Amniotic stem cell (primary cell): ENCODE data around the gene AMZ1.

Source experiments
- DNase-seq: peaks from one replicate; lab custom pipeline; 2025; lab: John Stamatoyannopoulos, UW

The AMZ1 gene

DNA sequence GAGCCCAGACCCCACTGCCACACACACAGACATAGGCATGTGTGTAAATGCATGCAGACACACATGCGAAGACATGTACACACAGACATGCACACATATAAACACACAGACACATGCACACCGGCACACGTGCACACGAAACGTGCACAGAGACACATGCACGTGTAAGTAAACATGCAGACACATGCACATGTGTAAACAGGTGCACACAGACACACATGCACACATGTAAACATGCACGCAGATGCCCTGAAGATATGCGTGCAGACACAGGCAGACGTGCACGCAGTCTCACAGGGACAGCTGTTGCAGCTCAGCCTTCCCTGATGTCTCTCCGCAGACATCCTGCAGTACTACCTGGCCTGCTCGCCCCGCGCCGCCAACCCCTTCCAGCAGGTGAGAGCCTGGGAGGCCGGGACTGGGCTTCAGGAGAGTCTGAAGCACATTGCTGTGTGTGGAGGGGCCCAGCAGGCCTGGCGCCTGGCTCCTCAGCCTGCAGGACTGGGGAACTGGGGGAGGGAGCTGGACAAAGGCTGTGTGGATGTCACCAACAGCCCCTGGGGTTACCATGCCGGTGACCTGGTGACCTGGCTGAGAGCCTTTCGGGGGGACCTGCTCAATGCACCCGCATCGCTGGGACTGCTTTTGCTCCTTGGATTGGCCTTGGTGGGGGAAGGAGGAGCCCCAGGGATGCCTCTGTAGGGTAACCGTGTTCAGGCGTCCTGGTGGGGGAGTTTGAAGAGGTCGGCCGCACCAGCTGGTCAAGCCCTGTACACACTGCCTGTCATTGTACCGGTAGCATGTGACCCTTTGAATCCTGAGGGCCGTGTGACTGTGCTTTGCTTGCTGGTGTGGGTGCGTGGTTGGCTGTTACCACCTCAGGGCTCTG is 35.9 kb upstream of the AMZ1 start:
- DNase-seq, result no peak

DNA sequence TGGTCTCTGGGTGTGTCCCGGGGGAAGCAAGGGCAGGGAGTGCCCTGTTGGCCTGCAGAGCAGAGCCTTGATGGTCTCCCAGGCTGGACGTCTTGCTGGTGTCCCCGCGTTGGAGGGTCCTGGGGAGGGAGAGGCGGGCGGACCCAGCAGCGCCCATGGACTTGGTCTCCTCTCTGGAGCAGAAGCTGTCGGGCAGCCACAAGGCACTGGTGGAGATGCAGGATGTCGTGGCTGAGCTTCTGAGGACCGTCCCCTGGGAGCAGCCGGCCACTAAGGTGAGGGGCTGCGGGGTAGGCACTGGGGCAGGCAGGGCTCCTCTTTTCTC is 35.3 kb upstream of the AMZ1 start:
- no peak for DNase-seq

DNA sequence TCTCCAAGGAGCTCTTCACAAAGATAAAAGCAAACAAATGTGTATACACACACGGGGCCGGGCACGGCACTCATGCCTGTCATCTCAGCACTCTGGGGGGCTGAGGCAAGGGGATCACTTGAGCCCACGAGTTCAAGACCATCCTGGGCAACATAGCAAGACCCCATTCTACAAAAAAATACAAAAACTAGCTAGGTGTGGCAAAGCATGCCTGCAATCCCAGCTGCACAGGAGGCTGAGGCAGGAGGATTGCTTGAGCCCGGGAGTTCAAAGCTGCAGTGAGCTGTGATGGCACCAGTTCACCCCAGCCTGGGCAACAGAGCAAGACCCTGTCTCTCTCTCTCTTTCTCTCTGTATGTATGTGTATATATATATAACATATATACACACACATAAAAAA is 33.9 kb upstream of the AMZ1 start:
- no peak for DNase-seq

DNA sequence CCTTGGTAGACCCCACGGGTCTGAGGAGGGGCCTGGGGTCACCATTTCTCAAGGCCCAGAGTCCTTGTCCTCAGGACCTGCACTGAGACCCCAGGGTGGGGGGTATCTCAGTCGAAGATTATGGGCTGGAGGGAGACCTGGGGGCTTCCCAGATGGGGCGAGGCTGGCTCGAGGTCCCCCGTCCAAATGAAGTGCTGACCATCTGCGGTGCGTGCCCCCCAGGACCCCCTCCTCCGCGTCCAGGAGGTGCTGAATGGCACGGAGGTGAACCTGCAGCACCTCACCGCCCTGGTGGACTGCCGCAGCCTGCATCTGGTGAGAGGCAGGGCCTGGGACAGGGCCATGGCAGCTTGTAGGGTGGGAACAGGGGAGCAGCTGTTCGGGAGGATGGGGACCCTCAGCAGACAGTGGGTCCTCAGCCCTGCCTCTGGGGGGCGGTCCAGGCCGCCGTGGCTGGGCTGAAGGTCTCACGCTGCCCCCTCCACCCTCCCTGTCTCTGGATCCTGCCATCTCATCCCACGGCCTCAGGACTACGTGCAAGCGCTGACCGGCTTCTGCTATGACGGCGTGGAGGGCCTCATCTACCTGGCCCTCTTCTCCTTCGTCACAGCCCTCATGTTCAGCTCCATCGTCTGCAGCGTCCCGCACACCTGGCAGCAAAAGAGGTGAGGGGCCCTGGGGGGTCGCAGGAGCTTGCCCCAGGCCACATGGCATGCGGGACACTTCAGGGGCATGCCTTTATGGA is 32.0 kb upstream of the AMZ1 start:
- no peak for DNase-seq

DNA sequence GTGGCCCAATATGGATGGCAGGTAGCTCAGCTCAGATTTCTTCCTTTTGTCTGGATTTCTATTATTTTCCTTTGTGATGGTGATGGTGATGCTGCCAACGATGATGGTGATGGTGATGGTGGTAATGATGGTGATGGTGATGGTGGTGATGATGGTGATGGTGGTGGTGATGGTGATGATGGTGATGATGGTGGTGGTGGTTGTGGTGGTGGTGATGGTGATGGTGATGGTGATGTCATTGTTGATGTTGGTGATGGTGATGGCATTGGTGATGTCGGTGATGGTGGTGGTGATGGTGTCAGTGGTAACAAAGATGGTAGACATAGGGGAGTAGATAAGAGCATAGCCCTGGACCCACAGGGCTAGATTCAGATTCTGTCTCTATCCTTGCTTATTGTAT is 30.8 kb upstream of the AMZ1 start:
- no peak for DNase-seq

DNA sequence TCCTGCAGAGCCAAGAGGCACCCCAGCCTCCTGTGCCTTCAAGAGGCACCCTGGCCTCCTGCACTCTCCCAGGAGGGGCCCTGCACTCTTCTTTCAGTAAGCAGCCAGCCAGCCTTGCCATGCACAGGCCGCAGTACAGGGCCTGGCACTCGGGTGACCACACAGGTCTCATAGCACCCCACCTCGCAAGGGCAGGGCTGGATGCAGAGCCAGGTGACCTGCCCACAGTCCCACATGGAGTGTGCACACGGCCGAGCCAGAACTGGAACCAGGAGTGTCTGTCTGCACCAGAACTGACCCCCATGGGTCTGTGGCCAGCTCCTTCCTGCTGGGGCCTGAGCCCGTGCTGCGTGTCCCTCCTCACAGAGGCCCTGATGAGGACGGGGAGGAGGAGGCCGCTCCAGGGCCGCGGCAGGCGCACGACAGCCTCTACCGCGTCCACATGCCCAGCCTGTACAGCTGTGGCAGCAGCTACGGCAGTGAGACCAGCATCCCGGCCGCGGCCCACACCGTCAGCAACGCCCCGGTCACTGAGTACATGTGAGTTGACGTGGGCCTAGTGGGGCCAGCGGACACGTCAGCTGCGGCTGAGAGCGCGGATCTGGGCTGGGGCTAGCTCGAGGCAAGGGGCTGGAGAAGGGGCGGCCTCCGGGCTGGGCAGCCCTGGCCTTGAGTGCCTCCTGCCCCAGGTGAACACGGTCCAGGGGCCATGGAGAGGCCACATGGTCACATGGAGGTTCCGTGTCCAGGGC is 29.9 kb upstream of the AMZ1 start:
- no peak for DNase-seq

DNA sequence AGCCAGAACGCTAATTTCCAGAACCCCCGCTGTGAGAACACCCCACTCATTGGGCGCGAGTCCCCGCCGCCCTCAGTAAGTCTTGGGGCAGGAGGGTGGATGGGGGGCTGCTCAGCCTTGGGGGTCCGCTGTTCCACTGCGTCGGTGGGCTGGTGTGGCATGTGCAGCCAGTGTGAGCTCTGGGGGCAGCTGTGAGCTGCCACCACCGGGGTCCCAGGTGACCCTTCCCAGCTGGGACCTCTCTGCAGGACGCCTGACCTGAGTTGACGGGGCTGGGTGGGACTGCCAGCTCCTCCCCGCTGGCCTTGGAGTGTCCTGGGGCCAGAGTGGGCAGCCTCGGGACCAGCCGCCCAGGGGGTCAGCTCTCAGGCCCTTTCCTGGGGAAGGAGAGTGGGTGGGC is 29.1 kb upstream of the AMZ1 start:
- no peak for DNase-seq

DNA sequence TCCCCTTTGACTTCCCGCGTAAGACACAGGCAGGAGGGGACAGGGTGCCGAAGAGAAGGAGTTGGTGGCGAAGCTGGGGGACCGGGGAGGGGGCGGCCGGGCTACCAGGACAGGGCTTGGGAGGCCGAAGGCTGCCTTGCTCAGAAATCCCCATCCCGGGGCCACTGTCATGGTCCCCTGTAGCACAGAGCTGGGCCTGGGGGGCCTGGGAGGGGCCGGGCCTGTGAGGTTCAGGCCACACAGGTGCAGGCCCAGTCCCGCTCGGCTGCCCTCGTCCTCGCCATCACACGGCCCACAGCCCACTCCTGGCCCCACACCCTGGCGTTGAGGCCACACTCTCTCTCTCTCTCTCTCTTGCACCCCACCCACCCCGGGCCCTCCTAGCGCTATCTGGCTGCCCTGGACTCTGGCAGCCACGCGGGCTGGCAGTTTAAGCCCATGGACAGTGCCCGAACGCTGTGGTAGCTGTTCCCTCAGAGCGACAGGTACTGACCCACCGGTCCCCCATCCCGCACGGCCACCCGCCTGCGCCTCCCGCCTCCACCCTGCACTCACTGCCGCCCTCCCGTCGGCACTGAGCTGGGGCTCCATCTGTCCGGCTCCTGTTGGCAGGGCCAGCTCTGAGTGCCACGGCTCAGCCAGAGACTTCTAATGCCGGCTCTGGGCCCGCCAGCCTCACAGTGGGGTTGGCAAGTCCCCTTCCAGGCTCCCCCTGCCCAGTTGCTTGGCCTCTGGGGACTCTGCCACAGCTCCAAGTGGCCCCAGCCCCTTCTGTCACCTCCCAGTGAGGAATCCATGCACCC is 28.2 kb upstream of the AMZ1 start:
- no peak for DNase-seq

DNA sequence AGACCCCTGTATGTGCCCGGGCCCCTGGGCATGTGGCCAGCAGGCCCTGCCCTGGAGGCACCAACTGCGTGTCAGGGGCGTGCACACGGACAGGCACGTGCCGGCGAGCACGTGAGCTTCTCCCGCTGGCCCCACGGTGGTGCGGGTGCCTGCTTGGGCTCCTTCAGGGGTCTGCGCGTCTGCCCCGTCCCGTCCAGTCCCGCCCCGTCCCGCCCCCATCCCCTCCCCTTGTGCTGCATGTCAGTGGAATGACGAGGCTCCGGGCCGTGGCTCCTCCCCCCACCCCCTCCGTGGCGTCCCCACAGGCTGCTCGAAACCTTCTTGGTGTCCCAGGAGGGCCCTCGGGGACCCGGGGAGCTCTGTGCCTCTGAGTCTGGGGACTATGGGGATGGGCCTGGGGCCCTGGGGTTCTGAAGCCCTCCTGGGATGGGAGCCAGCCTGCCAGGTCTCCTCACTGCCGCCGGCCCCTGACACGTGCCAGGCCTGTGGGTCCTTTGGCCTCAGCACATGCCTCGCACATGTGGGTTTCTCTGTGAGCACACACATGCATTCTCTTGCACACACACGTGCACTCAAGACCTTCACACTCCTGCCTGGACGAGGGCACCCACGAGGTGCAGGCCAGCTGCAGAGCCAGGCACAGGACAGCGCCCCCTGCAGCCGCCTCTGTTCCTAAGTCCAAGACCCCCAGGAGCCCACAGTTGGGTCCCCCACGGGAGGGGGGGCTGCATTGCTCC is 27.5 kb upstream of the AMZ1 start:
- no peak for DNase-seq

- DNase-seq, result no peak
Measured at GRCh38 chr7:2661096-2661449, 26.9 kb upstream of the AMZ1 start.

DNA sequence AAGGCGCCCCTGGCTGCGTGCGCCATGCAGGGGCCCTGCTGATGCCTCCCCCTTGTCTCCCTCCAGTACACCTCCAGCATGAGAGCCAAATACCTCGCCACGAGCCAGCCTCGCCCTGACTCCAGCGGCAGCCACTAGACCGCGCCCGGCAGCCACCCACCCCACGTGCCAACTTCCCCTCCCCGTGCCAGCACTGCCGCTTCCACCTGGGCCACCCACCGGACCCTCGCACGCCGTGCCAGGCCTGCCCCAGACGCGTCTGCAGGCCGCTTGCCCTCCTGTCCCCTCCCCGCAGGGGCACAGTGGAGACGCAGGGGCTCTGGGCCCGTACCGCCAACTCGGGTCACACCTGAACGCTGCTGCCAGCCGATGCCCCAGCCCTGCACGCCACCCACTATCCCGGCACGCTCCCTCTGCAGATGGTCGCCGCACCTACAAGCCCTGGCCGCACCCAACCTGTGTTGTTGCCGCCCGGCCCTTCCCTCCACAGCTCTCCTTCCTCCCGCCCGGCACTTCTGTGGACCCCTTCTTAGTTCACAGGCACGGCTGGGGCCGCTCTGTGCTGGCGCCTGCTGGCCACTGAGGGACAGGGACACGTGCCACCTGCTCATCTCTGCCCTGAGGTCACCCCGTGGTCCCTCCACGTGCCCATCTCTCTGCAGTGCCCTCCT is 26.3 kb upstream of the AMZ1 start:
- DNase-seq, result no peak

- DNase-seq, result no peak
Measured at GRCh38 chr7:2662273-2663120, 25.5 kb upstream of the AMZ1 start.

- no peak for DNase-seq
Measured at GRCh38 chr7:2663121-2663886, 24.7 kb upstream of the AMZ1 start.

- no peak for DNase-seq
Measured at GRCh38 chr7:2663960-2664359, 24.0 kb upstream of the AMZ1 start.

- DNase-seq, result no peak
Measured at GRCh38 chr7:2665359-2665791, 22.6 kb upstream of the AMZ1 start.

GRCh38 chr7:2666155-2666554 is 21.8 kb upstream of the AMZ1 start:
- no peak for DNase-seq

- no peak for DNase-seq
Measured at GRCh38 chr7:2666588-2667250, 21.3 kb upstream of the AMZ1 start.

DNA sequence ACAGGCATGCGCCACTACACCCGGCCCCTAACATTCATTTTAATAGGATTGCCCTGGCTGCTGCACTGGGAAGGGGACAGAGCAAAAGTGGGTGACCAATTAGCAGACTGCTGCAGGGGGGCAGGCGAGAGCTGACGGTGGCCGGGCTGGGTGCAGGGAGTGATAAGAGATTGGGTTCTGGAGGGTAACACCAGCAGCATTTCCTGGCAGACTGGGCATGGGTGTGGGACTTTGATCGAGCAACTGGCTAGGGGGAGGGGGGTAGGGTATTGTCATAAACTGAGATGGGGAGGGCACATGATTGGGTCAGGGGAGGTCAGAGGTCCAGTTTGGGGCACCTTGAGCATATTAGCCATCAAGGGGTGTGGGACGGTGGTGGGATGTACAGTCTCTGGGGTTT is 20.2 kb upstream of the AMZ1 start:
- DNase-seq, result no peak

- no peak for DNase-seq
Measured at GRCh38 chr7:2668401-2668800, 19.6 kb upstream of the AMZ1 start.
